HL-60 (cell line): ENCODE results near the gene SPG21.
A peak's percentile ranks its signal among the peaks of the same experiment; 100 is the strongest.

Experiments used
- DNase-seq, 2 experiments: peaks; one replicate each; pipeline ENCODE4 v3.0.0-alpha.2; 2010 to 2020; ENCODE audit warnings: low read depth in 1 of 2, low spot score in 1 of 2
- H3K27ac ChIP-seq: fragments of 250-450 bp; sonication (Bioruptor Pico); replicated peaks from 2 replicates; pipeline ENCODE4 v1.5.1; 2020; ENCODE audit warnings: mild to moderate bottlenecking, moderate library complexity
- H3K27me3 ChIP-seq: fragments of 250-450 bp; sonication (Bioruptor Pico); 2 replicates; pipeline ENCODE4 v1.5.1; 2021; ENCODE audit warnings: mild to moderate bottlenecking, moderate library complexity; ENCODE audit not compliant: insufficient read depth, poor library complexity, severe bottlenecking
- H3K4me3 ChIP-seq: replicated peaks from 2 replicates; pipeline ENCODE4 v1.5.1; 2011; ENCODE audit warnings: mild to moderate bottlenecking, control low read depth, low read length; ENCODE audit not compliant: insufficient read depth
- CTCF ChIP-seq: IDR thresholded peaks from one replicate; pipeline ENCODE4 v1.5.1; 2011; ENCODE audit warnings: low read length, control low read depth, inconsistent platforms; ENCODE audit not compliant: insufficient read depth
- GABPA ChIP-seq: IDR thresholded peaks from 2 replicates; pipeline ENCODE4 v1.6.1; 2012; ENCODE audit warnings: low read depth
- POLR2AphosphoS5 ChIP-seq: IDR thresholded peaks from 2 replicates; pipeline ENCODE4 v1.6.1; 2012; ENCODE audit warnings: low read depth
- REST ChIP-seq: IDR thresholded peaks from 2 replicates; pipeline ENCODE4 v1.6.1; 2012; ENCODE audit warnings: low read depth; ENCODE audit not compliant: insufficient replicate concordance
- SPI1 ChIP-seq: IDR thresholded peaks from 2 replicates; pipeline ENCODE4 v1.6.1; 2012; ENCODE audit warnings: low read depth, mild to moderate bottlenecking, borderline replicate concordance

The SPG21 gene

GRCh38 chr15:64949383-64950186 is 40.1 kb downstream of the SPG21 start:
- H3K4me3 ChIP-seq = no peak overlapping the region
- TF ChIP-seq CTCF = no peak
- TF ChIP-seq REST = no peak
- TF ChIP-seq POLR2AphosphoS5 = no peak
- no peak overlapping the region for H3K27ac ChIP-seq
- no peaks in the 10 kb centered on the region for H3K27me3 ChIP-seq
- DNase-seq = no peak

- no peak for DNase-seq
- H3K4me3 ChIP-seq = no peak overlapping the region
- no peaks in the 10 kb centered on the region for H3K27me3 ChIP-seq
- no peak for TF ChIP-seq SPI1
- TF ChIP-seq REST = no peak
- TF ChIP-seq GABPA = no peak
- no peak for TF ChIP-seq POLR2AphosphoS5
- no peak for TF ChIP-seq CTCF
- no peak overlapping the region for H3K27ac ChIP-seq
These were observed 40.8 kb downstream of the SPG21 start for GRCh38 chr15:64948916-64949315.

GRCh38 chr15:64947211-64947610 is 42.5 kb downstream of the SPG21 start:
- Histone ChIP-seq H3K27me3 (no peaks in the 10 kb centered on the region), H3K27ac (no peak overlapping the region), H3K4me3 (no peak overlapping the region)
- TF ChIP-seq SPI1 (no peak), POLR2AphosphoS5 (no peak), CTCF (no peak), GABPA (no peak)
- DNase-seq = no peak

- no peak for TF ChIP-seq CTCF
- TF ChIP-seq POLR2AphosphoS5 = no peak
- no peak for TF ChIP-seq REST
- no peak for TF ChIP-seq GABPA
- no peak for TF ChIP-seq SPI1
- H3K27ac ChIP-seq = no peak overlapping the region
- H3K4me3 ChIP-seq = no peak overlapping the region
- H3K27me3 ChIP-seq = no peaks in the 10 kb centered on the region
- peak in 1 of 2 experiments; percentile 0 for DNase-seq
These were observed 44.8 kb downstream of the SPG21 start for GRCh38 chr15:64944961-64945360.
